KMS-11 (cell line): ENCODE measurements around the gene SAMD15.

Experiments used
- H2AFZ ChIP-seq: fragments of 200-600 bp; sonication (generic); 2 replicates; pipeline ENCODE4 v1.6.1; 2016; ENCODE audit warnings: antibody characterized with exemption, mixed run types, low read depth
- H3K27ac ChIP-seq: fragments of 200-600 bp; sonication (generic); 2 replicates; pipeline ENCODE4 v1.6.1; 2016; ENCODE audit warnings: mild to moderate bottlenecking, mixed run types
- H3K27me3 ChIP-seq: fragments of 200-600 bp; sonication (generic); 2 replicates; pipeline ENCODE4 v1.6.1; 2017; ENCODE audit warnings: mild to moderate bottlenecking, low read depth, mixed run types, moderate library complexity; ENCODE audit not compliant: insufficient read depth
- H3K36me3 ChIP-seq: fragments of 200-600 bp; sonication (generic); 2 replicates; pipeline ENCODE4 v1.6.1; 2017; ENCODE audit warnings: mild to moderate bottlenecking, mixed run types; ENCODE audit not compliant: insufficient read depth
- H3K4me1 ChIP-seq: fragments of 200-600 bp; sonication (generic); 2 replicates; pipeline ENCODE4 v1.6.1; 2016; ENCODE audit warnings: mild to moderate bottlenecking, low read depth, mixed run types; ENCODE audit not compliant: poor library complexity, severe bottlenecking
- H3K4me2 ChIP-seq: fragments of 200-600 bp; sonication (generic); 2 replicates; pipeline ENCODE4 v1.7.0; 2016; ENCODE audit warnings: mild to moderate bottlenecking, mixed run types
- H3K4me3 ChIP-seq: fragments of 200-600 bp; sonication (generic); IDR thresholded peaks from 2 replicates; pipeline ENCODE4 v1.6.1; 2017; ENCODE audit warnings: low read depth, low read length, mixed read lengths; ENCODE audit not compliant: insufficient read depth
- H3K79me2 ChIP-seq: fragments of 200-600 bp; sonication (generic); 2 replicates; pipeline ENCODE4 v1.6.1; 2016; ENCODE audit warnings: low read depth, mixed run types; ENCODE audit not compliant: insufficient read depth
- H3K9ac ChIP-seq: fragments of 200-600 bp; sonication (generic); 2 replicates; pipeline ENCODE4 v1.6.1; 2016; ENCODE audit warnings: mild to moderate bottlenecking, mixed run types
- H4K20me1 ChIP-seq: fragments of 200-600 bp; sonication (generic); 2 replicates; pipeline ENCODE4 v1.6.1; 2016; ENCODE audit warnings: mild to moderate bottlenecking, mixed run types; ENCODE audit not compliant: insufficient read depth
- CTCF ChIP-seq: fragments of 200-600 bp; sonication (generic); conservative IDR thresholded peaks from 2 replicates; pipeline ENCODE4 v1.6.1; 2017; ENCODE audit warnings: low read depth, mild to moderate bottlenecking, antibody characterized with exemption, low read length, moderate library complexity, mixed read lengths

The SAMD15 gene

GRCh38 chr14:77364146-77364545 lies 13.0 kb upstream of the SAMD15 start:
- Histone ChIP-seq H3K36me3 (no peaks in the 10 kb centered on the region), H3K4me1 (no peaks in the 10 kb centered on the region), H3K4me2 (no peak overlapping the region), H3K79me2 (no peaks in the 10 kb centered on the region), H3K4me3 (no peak overlapping the region), H2AFZ (no peak overlapping the region), H3K27me3 (no peaks in the 10 kb centered on the region), H3K27ac (no peak overlapping the region), H4K20me1 (no peaks in the 10 kb centered on the region), H3K9ac (no peak overlapping the region)
- no peak for TF ChIP-seq CTCF

DNA sequence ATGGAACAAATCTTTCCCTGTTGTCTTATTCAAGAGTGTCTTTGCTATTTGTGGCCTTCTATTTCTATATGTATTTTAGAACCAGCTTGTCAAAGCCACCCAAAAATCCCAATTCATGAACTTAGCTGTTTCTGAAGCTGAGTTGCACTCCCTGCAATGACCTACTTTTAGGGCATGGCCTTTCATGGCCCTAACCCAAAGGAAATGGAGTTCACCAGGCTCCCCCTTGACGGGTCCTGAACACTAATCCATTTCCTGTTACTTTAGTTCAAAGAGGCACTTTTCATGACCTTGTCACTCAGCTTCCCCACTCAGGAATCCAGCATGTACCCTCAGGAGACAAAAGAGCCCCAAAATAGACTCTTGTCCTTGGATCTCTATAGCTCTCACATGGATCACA lies 7.9 kb upstream of the SAMD15 start:
- H3K27me3 ChIP-seq = no peaks in the 10 kb centered on the region
- no peaks in the 10 kb centered on the region for H3K4me1 ChIP-seq
- no peaks in the 10 kb centered on the region for H3K79me2 ChIP-seq
- H3K4me2 ChIP-seq = no peak overlapping the region
- H2AFZ ChIP-seq = no peak overlapping the region
- H3K27ac ChIP-seq = no peak overlapping the region
- H3K36me3 ChIP-seq = no peaks in the 10 kb centered on the region
- no peak overlapping the region for H3K9ac ChIP-seq
- H4K20me1 ChIP-seq = no peaks in the 10 kb centered on the region
- no peak overlapping the region for H3K4me3 ChIP-seq
- TF ChIP-seq CTCF = no peak

- H3K4me2 ChIP-seq = no peak overlapping the region
- no peaks in the 10 kb centered on the region for H3K27me3 ChIP-seq
These were observed 4.8 kb upstream of the SAMD15 start for GRCh38 chr14:77372304-77372841.

GRCh38 chr14:77375164-77375950 lies 1.8 kb upstream of the SAMD15 start:
- Histone ChIP-seq H3K4me2 (peak overlapping the region; percentile 66), H3K9ac (peak overlapping the region; percentile 73; the same call in 1 of the 2 replicates)

More at GRCh38 chr14:77372304-77372841, 4.8 kb upstream of the SAMD15 start:
- Histone ChIP-seq H4K20me1 (no peaks in the 10 kb centered on the region), H3K36me3 (no peaks in the 10 kb centered on the region), H3K27ac (no peak overlapping the region), H3K79me2 (no peaks in the 10 kb centered on the region), H3K4me1 (peaks cover 6% of the 10 kb centered on the region), H3K4me3 (no peak overlapping the region), H3K9ac (no peak overlapping the region), H2AFZ (no peak overlapping the region)
- TF ChIP-seq CTCF = no peak

More at GRCh38 chr14:77375164-77375950, 1.8 kb upstream of the SAMD15 start:
- Histone ChIP-seq H3K27me3 (no peaks in the 10 kb centered on the region), H4K20me1 (no peaks in the 10 kb centered on the region), H2AFZ (no peak overlapping the region), H3K79me2 (no peaks in the 10 kb centered on the region), H3K4me1 (peaks cover 12% of the 10 kb centered on the region), H3K27ac (no peak overlapping the region), H3K4me3 (no peak overlapping the region), H3K36me3 (no peaks in the 10 kb centered on the region)
- TF ChIP-seq CTCF = no peak
